HG02840 (cell line): ENCODE results near the gene CTSK.
"Not testable (repeated sequence)": the region's sequence is repeated elsewhere in the genome, so short reads cannot be mapped to it uniquely, and the experiment has no call there.

Experiments
- ATAC-seq: cut with Tn5 transposase; IDR thresholded peaks from one replicate; pipeline ENCODE4 v1.9.1; 2021; ENCODE audit warnings: mild to moderate bottlenecking, moderate library complexity, moderate number of reproducible peaks; ENCODE audit not compliant: unreplicated experiment, low FRiP score

The CTSK gene

DNA sequence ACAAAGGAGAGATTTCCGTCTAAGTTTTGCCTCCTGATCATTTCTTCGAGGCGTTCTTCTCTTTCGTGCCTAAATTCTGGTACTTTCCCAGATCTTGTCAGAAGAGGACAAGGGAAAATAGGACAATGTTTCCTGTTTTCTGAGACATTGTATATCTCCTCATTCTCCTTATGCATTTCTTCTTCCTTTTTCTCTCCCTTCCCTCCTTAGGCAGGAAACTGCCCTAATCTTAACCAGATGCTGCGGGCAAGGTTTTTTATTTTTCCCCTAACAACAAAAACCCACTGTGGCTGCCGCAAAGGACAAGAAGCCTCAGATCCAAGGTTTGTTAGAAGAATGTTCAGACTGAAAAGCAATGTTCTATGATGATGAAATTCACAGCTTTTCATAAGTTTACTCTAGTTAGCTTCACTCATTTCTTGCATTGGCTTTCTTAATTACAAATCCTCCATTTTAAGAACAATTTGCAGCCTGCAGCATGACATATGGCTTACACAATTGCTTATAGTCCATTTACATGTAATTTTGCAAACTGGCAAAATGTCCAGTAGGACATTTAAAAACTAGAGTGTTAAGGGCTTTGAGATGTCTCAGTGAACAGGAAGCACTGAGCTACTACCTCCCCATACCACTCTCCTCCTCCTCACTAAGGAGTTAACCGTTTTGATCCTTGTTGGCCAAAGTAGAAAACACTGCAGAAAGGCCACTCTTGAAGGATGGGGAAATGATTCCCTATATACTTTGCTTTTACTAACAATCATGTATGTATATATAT lies 624 bp downstream of the CTSK start:
- no peak for ATAC-seq

DNA sequence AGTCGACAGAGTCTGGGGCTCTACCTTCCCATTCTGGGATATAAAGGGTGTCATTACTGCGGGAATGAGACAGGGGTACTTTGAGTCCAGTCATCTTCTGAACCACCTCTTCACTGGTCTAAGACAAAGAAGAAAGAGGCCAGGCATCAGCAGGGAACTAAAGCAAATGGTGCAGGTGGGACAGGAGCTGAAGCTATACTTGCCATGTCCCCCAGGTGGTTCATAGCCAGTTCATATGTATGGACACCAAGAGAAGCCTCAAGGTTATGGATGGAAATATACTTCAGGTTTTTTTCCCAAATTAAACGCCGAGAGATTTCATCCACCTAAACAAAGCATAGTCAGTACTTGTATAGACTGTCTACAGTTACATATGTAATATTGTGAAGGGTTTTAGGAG lies 2.2 kb downstream of the CTSK start:
- no peak for ATAC-seq

DNA sequence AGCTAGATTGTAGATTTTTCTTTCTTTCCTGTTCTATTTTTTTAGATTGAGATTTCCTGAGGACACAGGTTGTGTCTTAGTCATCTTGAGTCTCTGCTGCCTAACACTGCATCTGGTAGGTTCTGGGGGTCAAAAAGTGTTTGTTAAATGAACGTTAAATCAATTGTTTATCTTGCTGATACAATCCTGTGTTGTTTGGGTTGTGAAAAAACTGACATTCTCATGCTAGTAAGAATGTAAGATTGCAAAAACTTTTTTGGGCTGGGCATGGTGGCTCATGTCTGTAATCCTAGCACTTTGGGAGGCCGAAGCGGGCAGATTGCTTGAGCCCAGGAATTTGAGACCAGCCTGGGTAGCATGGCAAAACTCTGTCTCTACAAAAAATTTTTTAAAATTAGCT lies 3.4 kb downstream of the CTSK start:
- ATAC-seq = no peak

DNA sequence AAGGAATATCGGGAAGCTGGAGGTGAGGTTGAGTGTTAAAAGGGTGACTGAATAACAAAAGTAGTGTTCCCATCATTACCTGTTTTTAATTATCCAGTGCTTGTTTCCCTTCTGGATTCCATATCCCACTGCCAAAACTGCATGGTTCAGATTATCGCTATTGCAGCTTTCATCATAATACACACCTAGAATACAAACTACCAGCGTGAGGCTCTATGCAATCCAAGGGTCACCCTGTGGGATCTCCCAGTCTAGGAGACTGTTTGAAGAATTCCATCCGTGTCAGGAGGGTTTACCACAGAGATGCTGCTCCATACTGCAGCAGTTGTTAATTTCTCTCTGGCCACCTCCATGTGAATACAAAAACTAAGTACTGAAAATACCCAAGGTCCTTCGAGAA lies 9.0 kb downstream of the CTSK start:
- no peak for ATAC-seq

DNA sequence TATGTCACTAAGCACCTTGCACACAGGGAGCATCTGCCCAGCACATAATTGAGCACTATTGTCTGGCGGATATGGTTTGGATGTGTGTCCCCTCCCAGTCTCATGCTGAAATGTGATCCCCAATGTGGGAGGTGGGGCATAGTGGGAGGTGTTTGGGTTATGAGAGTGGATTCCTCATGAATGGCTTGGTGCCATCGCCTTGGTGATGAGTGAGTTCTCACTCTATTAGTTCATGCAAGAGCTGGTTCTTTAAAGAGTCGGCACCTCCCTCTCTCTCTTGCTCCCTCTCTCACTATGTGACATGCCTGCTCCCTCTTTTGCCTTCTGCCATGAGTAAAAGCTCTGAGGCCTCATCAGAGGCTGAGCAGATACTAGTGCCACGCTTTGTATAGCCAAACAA lies 9.5 kb downstream of the CTSK start:
- ATAC-seq = no peak

DNA sequence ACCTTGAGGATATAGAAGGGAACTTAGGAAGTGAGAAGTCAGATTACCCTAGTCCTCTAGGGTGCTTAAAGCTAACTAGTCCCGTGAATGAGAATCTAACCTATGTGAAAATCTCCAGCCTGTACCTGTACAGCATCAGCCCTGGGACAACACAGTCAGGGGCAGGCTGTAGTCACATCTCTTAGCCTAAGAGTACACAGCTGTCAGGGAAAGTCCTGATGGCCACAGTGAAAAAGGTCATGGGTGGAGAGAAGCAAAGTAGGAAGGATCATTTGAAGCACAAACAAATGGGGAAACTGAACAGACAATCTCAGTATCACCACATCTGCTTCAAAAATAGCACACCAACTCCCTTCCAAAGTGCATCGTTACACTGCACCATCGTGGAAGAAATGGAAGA lies 11.7 kb downstream of the CTSK start:
- ATAC-seq = no peak

DNA sequence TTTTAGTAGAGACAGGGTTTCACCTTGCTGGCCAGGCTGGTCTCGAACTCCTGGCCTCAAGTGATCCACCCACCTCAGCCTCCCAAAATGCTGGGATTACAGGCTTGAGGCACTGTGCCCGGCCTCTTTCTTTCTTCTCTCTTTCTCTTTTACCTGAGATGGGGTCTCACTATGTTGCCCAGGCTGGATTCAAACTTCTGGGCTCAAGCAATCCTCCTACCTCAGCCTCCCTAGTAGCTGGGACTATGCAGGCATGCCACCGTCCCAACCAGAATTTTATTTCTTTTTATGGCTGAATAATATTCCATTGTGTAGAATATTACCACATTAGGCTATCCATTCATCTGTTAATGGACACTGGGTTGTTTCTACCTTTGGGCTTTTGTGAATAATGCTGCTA lies 14.3 kb downstream of the CTSK start:
- not testable (repeated sequence) for ATAC-seq

DNA sequence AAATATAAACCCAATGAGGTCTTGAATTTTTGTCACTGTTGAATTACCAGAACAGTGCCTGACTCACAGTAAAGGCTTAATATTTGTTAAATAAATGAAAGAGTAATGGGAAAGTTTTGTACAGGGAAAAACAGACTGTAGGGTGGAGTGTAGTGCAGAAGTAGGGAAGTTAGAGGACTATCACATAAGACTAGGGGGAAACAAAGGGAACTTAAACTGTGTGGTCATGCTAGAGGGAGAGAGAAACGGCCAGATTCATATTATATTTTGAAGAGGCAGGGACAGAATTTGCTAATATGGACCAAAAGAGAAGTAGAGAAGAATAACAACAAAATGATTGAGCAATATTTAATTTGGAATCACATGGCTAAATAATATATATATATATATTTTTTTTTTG lies 14.8 kb downstream of the CTSK start:
- no peak for ATAC-seq

DNA sequence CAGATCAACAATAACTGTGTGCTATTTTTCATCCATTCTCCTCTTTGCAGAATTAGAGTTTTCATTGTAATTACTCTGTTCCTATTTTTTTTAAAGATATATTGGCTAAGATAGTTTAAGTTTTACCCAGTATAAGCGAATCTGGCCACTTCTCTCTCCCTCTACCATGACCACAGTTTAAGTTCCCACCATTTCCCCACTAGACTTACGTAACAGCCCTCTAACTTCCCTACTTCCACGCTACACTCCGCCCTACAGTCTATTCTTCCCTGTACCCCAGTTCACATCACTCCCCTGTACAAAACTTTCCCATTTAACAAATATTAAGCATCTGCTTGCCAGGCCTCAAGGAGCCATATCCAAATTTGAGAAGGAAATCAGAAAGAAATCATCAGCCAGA lies 16.5 kb downstream of the CTSK start:
- no peak for ATAC-seq

DNA sequence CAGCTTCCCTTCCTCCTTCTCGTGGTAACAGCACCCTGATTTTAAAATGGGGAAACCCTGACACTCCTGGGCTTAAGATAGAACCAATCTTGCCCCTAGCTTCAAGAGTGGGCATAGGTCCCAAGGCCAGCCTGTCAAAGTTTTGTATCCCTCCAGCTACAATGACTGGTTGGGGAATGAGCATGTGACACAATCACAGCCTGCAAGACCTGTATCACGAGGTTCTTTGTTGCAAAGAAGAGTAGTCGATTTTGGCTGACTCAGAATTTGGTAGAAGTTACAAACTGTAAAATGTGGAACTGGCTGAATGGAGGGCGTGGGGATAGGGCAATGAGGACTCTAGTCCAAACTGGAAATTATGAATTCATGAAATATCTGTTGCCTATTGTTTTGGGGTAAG lies 18.7 kb downstream of the CTSK start:
- no peak for ATAC-seq

DNA sequence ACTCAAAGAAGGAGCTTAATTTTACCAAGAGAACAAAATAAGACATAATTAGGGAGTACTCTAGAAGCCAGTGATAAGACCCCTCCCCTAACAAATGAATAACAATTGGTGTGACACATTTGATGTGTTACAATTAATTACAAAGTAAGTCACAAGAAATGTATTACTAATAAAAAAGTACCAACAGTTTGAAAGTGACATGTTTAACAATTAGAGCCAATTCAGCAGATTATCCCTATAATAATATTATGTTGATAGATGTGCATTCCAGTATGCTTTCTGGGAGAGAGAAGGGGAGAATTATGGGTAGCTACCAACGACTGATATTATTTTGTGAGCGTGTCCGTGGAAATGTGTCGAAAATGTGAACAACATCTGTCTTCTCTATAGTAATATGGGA lies 19.1 kb downstream of the CTSK start:
- no peak for ATAC-seq

DNA sequence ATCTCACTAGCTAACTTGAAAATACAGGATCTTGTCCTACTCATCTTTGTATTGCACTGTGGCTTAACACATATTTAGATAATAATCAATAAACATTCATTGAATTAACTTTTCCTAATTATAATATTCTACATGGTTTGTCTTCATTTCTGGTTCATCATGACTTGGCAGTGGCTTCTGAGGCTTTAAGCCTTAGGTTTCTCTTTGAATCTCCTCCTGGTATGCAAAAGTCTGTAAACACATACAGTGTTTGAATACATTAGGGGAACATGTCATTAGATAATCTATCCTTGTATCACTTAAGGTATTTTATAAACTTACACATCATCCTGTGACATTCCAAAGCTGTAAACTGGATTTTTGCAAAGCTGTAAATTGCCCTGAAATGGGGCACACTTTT lies 20.6 kb downstream of the CTSK start:
- ATAC-seq = no peak

DNA sequence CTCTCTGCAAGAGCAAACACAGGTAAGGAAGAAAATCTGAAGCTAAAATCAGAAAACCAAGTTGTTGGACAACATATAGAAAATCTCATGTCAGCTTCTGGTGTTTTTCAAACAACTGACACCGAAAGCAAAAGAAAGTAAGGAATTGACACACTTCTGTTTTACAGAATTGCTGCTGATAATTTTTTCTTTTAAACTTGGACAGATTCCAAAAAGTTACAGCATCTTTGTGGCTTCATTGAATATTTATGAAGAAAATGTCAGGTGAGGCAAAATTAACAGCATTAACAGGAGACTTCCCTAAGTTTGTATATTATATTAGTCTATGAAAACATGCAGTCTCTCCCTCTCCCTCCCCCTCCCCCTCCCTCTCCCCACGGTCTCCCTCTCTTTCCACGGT lies 27.6 kb downstream of the CTSK start:
- no peak for ATAC-seq

DNA sequence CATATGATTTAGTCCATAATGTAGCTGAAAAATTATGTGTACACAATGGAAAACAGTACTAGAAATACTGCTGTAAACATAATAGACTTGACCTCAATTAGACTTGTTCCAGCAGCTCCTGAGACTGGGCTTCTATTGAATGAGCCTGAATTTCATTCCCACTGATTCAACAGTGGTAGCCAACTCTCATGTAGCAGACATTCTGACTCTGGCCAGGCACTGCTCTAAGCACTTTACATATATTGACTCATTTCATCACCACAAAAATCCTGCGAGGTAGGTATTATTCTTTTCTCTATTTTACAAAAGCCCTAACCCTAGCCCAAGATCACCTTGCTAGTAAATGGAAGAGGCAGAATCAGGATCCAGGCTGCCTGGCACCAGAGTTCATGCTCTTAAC lies 29.7 kb downstream of the CTSK start:
- ATAC-seq = no peak

DNA sequence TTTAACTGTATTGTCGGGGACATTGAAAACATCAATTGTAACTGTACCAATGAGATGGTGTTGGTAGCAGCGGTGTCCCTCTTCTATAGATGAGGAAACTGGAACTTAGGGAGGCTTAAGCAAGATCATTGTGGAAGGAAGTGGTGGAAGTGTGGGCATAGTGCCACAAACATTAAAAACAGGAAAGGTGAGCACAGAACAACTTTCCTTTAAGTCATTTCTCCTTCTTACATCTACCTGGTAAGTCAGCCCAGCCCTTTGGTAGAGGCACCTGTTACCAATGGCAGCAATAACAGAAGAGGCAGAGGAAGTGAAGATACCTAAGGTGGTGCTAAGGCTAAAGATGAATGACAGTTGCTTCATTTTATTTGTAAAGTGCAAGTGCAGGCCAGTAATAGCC lies 30.5 kb downstream of the CTSK start:
- ATAC-seq = no peak

DNA sequence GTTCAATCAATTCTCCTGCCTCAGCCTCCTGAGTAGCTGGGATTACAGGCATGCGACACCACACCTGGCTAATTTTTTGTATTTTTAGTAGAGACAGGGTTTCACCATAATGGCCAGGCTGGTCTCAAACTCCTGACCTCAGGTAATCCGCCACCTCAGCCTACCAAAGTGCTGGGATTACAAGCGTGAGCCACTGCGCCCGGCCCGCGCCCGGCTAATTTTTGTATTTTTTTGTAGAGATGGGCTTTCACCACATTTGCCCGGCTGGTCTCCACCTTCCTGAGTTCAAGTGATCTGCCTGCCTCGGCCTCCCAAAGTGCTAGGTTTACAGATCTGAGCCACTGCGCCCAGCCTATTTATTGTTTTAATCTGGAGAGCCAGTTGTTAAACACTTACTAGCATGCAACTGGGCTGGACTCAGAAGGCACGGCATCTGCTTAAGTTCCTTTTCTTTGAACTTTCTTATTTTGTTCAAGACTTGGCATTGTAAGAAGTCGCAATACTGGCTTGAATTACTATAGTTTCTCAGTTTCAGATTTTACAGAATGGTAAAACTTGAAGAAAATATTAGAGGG lies 32.0 kb downstream of the CTSK start:
- ATAC-seq = not testable (repeated sequence)

DNA sequence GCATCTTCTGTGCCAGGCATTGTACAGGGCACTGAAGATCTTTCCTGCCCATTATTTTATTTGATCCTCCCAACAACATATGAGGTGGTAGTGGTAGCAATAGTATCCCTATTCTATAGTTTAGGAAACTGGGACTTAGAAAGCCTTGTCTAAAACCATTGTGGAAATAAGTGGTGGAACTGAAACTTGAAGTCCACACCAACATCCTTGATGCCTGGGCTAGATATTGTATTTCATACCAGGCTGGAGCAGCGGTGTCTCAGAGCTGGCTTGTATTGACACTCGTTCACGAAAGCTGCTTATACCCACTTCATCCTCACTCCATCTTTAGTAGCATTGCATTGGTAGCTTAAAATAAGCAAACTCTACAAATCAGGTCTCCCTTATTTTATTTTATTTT lies 32.8 kb downstream of the CTSK start:
- ATAC-seq = no peak

DNA sequence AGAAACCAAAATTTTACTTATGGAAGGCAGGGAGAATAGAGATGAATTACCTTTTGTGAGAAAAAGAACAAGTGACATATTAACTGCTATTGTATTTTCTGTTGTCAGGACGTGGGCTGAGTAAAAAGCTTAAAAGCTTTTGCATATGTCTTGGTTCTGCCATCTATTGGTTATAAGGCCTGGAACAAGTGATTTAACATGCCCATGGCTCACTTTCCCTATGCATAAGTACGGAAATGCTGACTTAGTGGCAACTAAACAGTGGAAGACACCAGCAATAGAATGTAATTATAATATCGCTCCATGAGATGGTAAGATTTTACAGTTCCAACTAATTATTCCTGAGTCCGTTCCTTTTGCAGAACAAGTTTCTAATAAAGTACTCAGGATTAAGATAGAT lies 35.7 kb downstream of the CTSK start:
- no peak for ATAC-seq

DNA sequence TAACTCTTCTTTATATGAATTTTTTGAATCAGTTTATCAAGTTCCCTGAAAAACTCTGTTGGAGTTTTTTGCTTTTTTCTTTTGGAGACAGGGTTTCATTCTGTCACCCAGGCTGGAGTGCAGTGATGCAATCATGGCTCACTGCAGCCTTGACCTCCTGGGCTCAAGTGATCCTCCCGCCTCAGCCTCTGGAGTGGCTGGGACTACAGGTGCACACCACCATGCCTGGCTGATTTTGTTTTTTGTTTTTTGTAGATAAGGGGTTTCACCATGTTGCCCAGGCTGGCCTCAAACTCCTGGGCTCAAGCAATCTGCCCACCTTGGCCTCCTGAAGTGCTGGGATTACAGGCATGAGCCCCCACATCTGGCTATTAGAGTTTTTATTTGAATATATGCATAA lies 40.4 kb downstream of the CTSK start:
- not testable (repeated sequence) for ATAC-seq

DNA sequence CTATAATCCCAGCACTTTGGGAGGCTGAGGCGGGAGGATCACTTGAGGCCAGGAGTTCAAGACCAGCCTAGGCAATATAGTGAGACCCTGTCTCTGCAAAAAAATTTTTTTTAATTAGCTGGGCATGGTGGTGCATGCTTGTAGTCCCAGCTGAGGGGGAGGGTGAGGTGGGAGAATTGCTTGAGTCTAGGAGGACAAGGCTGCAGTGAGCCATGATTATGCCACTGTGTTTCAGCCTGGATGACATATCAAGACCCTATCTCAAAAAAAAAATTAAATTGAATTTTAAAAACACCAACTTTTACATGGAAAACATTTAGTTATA lies 42.1 kb downstream of the CTSK start:
- ATAC-seq = not testable (repeated sequence)

DNA sequence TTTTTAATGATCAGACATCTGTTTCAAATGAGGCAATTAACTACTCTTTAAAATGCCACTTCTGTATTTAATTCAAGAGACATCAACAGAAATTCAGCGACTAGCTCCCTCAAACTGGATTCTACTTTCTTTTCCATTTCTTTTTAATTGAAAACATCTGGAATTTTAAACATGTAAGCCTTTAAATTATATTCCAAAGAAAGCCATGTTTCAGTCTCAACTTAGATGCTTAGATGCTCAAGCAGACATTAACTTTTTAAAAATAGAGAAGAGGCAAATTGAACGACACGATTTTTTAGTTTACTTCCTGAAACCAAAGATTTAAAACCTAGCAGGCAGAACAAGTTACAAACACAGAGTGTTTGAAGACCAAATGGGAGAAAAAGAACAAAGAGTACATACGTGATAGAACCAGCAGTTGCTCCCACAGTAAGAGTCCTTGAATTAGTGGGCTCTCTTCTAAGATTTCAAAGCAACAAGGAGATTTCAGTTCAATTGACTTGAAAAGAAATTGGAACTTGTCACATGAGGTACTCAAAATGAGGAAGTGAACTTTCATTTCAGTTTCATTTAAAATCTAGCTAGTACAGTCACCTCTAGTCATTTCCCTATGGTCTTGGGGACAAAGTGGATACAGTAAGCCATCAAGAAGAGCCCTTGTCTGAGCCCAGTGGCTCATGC lies 42.6 kb downstream of the CTSK start, which contains the start of gene CTSS:
CTSS (minus strand) TSS at position 483 of the 681 bp plus-strand sequence. CDS start 1,015 bp downstream, outside the sequence.
- ATAC-seq = peak; percentile 71

DNA sequence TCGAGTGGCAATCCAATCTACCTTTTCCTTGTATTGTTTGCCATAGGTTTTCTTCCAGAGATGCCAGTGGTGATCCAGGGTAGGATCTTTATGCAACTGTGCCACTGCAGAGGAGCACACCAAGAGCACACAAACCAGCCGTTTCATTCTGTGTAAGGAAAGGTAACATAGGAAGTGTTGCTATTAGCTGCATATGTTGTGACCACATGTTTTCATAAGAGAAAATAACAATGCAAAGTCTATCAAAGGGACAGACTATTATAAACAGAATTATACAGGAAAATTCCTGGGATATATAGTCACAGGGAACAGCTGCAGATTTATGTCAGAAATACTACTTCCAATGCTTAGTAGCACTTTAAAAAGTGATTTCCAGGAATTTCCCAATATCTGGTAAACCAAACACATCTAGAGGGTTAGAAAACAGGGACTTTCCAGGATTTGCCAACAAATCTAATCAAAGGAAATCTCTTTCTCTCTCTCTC lies 43.4 kb downstream of the CTSK start:
- ATAC-seq = no peak
